Measurements from ENCODE around the gene EFL1. TPM values are rescaled to one million over a fixed set of nuclear protein-coding genes. Genes with fewer than 3 reads are reported as not detected.
"Not testable (repeated sequence)": the region's sequence is repeated elsewhere in the genome, so short reads cannot be mapped to it uniquely, and the experiment has no call there.

Gene EFL1
- total and polyA plus RNA-seq, 2 of the 8 experiments (the other 6 are each of a cell fraction or from before 2014, with no cell fraction given): 10.8 to 31.5 TPM

- H3K4me1 ChIP-seq (replicated peaks in 1 of 4; ENCODE audit: control insufficient read depth in 3 of 4, insufficient read depth in 4 of 4, low read length in 3 of 4); H2AFZ ChIP-seq (ENCODE audit: low read length): not testable (repeated sequence)
These were observed 740 bp downstream of the EFL1 start for GRCh38 chr15:82261566-82262421.

More at GRCh38 chr15:82261566-82262421, 740 bp downstream of the EFL1 start:
- not testable (repeated sequence) for H3K27ac ChIP-seq (ENCODE audit: low read depth, low read length); H4K8ac ChIP-seq (ENCODE audit: extremely low read depth, insufficient read depth, low read length); H4K5ac ChIP-seq (ENCODE audit: insufficient read length, low read depth, low read length); H2BK20ac ChIP-seq (ENCODE audit: low read length); H2BK120ac ChIP-seq (replicated peaks; ENCODE audit: low read depth, low read length); H2AK5ac ChIP-seq (ENCODE audit: low read depth, low read length); H3K4ac ChIP-seq (replicated peaks; ENCODE audit: insufficient read length, low read depth, low read length); H4K20me1 ChIP-seq (replicated peaks in 1 of 2; ENCODE audit: control insufficient read depth in 1 of 2, insufficient read depth in 2 of 2, low read length in 2 of 2); H2BK15ac ChIP-seq (ENCODE audit: low read length); H3K27me3 ChIP-seq (replicated peaks in 1 of 4; ENCODE audit: control insufficient read depth in 3 of 4, extremely low read depth in 1 of 4, insufficient read depth in 3 of 4, low read length in 3 of 4); H3K79me1 ChIP-seq (ENCODE audit: low read depth, low read length); H2BK12ac ChIP-seq (ENCODE audit: low read depth, low read length); H2BK5ac ChIP-seq (ENCODE audit: low read depth, low read length); H3K18ac ChIP-seq (ENCODE audit: extremely low read depth, low read length); DNase-seq (ENCODE audit: low read depth in 1 of 2, low spot score in 2 of 2); H3K23ac ChIP-seq (ENCODE audit: insufficient read length); H3K23me2 ChIP-seq (ENCODE audit: low read depth, low read length); H4K91ac ChIP-seq (replicated peaks; ENCODE audit: insufficient read length, low read length); H3K56ac ChIP-seq (replicated peaks; ENCODE audit: insufficient read length, low read depth, low read length); H3K14ac ChIP-seq (ENCODE audit: insufficient read length); H3K9me3 ChIP-seq (ENCODE audit: insufficient read depth in 2 of 2, low read depth in 1 of 2, low read length in 1 of 2)
- FAIRE-seq: peak; percentile 63
- CTCF ChIA-PET (ENCODE audit: partially characterized antibody): interaction anchor here (0.8 to 1.2 kb wide), 4 partner anchors 16 to 103 kb away, joined by 3 read pairs; no protein-coding TSS in a partner anchor
- Histone ChIP-seq H3K4me3 (ENCODE audit: extremely low read depth in 1 of 4, insufficient read depth in 2 of 4, low read depth in 3 of 4, low read length in 4 of 4) (peak overlapping the region; percentile 71 to 86 (median 80)), H3K36me3 (ENCODE audit: control insufficient read depth in 2 of 4, insufficient read depth in 4 of 4, low read length in 3 of 4) (peaks cover 0 to 11% (median 5%) of the 10 kb centered on the region in 4 experiments; a peak in 3 of 8 replicates), H3K79me2 (ENCODE audit: control insufficient read depth in 1 of 2, insufficient read depth in 2 of 2, low read length in 2 of 2) (peaks cover 3 to 18% of the 10 kb centered on the region in 2 experiments; a peak in 2 of 4 replicates), H3K9ac (replicated peaks in 1 of 4; ENCODE audit: extremely low read depth in 1 of 4, low read depth in 3 of 4, low read length in 3 of 4) (peak overlapping the region in 3 of 4 experiments; percentile 63 to 86 (median 71); a peak in 6 of 7 replicates), H3K4me2 (ENCODE audit: insufficient read depth in 1 of 2, low read depth in 2 of 2, low read length in 2 of 2) (peak overlapping the region; percentile 64 to 76)
- POLR2A ChIA-PET (ENCODE audit: partially characterized antibody): interaction anchor here (0.8 kb wide), 1 partner anchor 216 kb away, joined by 3 read pairs; the partner anchor contains the start of gene MEX3B
- peak; percentile 80 for TF ChIP-seq CHD2 (IDR thresholded peaks at IDR 0.05; ENCODE audit: low read length)
- WGBS, 2 experiments (ENCODE audit: extremely low coverage in 1 of 2, insufficient coverage in 1 of 2, insufficient read length in 1 of 2, insufficient replicate concordance in 2 of 2, low coverage in 1 of 2, low lambda C conversion rate in 2 of 2, missing lambda C conversion rate in 1 of 2): 12% methylated on average over 19 of the region's 19 CpGs; no CpG with 5 or more reads in 1 of the 2 experiments
